ENCODE measurements around the gene NEAT1.
A peak's percentile ranks its signal among the peaks of the same experiment; 100 is the strongest.

NEAT1 gene

DNA sequence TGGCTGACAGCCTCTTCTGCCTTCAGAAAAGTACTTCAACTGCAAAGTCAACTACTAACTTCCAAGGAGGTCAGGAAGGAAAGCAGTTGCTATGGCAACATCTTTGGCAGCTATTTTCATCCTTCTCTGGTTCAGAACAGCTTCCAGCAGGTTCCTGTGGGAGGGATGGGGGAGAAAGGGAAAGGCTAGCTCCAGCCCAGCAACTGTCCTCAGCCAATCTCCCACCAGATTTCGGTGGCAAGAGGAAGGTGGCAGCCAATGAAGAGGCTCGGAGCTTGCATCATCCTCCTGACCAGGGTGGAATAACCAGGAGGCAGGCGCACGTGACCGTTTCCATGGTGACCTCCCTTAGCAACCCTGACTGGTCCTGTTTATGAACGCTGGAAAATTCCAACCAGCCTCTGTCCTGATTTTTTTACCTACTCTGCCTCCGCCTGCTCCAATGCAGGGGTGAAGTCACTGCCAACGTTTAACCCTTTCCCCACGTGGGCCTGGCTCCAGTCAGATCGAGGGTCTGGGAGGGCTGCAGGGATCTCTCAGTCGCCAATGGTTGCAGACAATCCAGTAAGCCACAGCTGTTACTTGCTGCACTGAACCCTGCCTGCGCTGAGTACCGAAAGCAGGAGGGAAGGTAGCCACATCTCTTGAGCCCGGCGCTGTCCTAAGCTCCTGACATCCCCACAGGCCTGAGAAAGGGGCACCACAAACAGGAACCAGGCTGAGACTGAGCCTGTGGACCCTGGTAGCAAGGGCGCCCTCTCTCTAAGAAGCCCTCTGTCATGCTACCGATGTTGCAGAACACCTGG is 65.1 kb downstream of the NEAT1 start:
- ATAC-seq: peak; percentile 43 to 46

DNA sequence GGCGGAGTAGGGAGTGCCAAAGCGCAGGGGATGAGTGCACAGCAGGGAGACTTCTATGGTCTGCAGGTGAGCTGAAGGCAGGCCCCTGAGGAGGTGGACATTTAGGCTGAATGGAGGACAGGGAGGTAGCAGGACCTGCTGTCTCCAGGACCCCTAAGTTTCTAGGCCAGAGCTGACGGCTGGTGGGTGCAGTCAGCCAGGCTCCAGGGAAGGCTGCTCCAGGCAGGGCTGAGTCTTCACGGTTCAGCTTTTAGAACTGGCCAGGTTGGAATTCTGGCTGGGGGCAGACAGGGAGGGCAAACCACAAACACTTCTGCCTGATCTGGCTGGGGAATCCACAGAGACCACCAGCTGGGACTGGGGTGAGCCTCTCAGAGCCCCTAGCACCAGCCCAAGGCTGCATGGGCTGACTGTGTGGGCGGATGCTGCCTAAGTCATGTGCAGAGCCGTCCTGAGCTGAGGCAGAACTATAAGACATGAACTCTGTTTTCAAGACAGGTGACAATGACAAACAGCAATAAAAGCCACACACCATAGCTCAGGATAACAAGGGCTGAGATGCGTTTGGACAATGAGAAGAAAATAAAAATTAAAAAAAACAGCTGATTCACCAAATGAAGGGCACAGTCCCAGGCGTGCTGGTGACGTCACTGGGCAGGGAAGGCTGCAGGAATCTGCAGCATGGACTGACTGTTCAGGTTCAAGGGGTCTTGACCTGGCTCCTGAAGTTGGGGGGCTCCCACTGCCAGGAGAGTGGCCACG is 65.9 kb downstream of the NEAT1 start:
- ATAC-seq: no peak

DNA sequence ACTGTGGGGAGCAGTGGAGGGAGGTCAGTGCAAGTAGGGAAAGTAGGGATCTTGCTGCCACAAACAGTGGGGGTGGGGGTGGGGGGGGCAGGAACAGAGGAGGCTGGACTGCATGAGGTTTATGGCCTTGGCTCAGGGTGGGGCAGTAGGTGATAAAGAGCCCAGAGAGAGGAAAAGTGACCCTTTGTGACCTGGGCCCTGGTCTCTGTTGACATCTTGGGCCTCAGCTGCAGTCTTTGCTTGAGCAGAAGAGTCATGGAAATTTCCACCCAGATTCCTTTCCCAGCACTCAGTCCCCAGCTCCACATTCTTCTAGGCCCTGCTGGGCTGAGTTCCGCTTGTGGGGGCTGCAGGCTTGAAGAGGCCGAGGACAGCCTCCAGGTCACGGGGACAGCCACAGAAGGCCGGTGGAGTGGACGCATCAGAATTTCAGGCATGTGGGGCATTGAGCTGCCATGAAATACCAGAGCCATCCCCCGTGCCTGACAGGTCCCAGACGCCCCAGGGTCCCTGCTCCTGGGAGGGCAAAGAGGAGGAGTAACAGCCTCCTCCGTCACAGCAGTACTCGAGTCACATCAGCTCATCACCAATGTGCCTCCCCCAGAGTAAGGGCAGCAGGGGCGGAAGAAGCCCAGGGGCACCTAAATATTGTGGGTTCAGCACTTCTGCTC is 66.6 kb downstream of the NEAT1 start:
- no peak for ATAC-seq

DNA sequence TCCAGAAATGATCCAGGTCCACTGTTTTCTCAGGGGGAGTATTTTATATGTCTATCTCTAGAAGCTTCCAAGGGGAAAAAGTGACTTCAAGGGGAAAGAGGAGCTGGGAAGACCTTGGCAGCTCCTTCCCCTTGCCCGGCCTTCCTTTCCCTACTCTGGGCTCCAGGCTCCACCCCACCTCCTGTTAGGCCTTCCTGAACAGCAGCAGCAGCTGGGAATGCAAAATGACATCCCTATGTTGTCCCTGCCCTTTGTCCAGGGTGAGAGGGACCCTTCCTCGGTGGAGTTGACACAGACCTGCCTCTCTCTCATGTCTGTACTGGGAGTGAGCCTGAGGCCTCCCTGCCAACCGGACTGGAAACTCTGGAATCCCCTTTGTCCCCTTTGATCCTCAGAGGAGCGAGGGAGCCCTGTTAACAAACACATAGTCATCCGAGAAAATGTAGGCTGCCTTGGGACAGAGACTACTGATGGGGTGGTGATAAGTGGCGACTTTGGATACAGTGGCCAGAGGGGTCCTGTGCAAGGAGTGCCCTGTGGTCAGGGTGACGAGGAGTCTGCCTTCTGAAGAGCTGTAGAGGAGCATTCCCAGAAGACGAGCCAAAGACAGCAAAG is 67.2 kb downstream of the NEAT1 start:
- no peak for ATAC-seq

DNA sequence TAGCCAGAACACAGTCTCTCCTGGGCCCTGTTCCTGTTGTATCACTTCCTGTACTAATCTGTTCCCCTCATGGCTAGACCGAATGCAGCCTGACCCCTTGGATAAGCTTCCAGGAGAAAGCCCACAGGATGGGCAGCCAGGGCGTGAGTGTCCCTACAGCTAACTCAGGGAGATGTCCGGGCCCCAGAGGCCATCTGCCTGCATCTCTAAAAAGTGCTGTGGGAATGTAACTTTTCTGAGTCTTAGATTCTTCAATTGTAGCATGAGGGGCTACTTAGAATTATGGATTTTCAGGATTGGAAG is 68.5 kb downstream of the NEAT1 start:
- no peak for ATAC-seq

DNA sequence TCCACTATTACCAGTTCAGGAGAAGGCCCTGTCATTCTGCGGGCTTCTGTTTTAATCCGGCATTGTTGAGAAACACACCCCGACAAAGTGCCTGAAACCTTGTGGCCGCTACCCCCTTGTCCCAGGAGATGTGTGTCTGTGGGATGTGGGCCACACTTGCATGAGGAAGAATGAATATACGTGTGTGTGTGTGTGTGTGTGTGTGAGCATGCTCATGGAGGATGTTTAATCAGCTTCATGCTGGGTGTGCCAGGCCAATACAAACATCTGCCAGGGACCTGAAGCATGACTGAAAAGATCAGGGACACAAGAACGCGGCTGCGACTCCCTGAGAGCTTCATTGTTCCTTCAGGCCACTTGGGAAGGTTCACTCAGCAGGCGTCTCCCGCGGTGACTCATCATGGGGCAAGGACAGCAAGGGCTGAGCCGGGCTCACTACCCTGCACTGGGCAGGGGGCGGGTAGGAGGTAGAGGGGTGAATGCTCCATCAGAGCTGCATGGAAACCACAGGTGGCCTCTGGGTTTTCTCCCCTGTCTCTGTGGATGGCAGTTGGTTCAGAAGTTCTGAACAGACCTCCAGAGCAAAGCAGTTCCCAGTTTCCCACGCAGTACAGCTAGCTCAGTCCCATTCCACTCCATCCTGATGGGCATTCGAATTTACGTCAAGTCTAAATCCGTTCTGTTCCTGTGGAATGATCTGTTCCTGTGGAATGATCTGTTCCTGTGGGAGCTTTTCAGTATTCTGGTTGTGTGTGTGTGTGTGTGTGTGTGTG is 69.2 kb downstream of the NEAT1 start:
- no peak for ATAC-seq

DNA sequence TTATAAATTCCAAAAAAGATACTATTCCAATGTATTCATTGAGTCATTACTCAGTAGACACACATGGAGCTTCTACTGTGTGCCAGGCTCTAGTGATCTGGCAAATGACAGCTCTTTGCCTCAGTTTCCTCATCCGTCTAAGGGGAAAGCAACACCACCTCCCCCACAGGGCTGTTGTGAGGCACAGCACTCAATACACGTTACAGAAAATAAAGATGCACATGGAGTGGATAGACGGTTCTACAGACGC is 69.7 kb downstream of the NEAT1 start:
- ATAC-seq: no peak

DNA sequence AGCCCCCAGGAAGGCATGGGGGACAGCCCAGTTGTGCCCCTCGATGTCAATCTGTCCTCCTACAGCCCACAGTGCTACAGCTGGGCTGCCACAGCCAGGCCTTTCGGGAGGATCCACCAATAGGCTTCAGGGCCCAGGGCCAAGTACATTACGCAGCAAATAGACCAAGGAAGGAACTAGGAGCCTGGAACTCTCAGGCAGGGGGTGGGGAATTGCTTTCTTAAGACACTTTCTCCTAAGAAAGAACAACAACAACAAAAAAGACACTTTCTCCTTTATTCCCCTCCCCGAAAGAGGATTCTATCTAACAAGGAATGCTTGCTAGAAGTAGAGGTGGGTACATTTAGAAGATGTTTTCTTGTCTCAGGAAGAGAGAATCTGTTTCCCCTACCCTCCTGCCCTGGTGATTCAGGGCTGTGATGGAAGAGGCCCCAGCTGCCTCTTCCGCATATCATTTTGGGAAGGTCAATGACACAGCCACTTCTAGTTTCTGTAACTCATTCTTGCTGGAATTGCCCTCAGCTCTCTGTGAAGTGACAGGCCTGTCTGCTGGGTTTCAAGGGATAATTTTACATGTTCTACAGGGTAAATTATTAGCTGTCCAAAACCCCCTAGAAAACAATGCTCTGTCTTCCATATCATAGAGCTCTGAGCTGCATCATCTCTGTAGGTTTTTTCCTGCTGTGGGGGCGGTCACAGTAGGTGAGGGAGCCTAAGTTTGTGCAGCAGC is 70.2 kb downstream of the NEAT1 start:
- ATAC-seq: peak; percentile 5 to 24

DNA sequence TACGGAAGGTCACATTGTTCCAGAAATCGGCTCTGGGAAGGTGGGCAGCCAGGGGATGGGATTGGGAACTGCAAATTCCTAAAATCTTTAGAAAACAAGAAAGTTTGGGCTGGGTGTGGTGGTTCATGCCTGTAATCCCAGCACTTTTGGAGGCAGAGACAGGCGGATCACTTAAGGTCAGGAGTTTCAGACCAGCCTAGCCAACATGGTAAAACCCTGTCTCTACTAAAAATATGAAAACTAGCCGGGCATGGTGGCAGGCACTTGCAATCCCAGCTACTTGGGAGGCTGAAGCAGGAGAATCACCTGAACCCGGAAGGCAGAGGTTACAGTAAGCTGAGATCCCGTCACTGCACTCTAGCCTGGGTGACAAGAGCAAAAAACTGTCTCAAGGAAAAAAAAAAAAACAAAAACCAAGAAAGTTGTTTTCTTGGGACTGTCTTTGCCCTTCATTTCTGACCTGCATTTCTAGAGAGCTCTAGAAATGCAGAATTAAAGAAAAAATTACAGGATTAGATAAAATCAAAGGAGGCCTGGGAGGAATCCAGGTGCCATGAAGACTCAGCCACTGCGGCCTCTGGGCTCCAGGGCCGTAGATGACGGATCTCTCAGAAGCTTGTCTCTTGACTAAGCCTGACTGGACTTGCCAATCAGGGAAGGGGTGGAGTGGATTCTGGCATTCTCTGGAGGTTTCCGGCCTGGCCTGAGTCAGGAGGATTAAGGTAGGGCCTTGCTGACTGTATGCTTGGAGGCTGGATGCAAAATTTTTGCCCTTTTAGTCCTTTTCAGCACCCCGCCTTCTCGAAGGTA is 71.0 kb downstream of the NEAT1 start:
- ATAC-seq: no peak

Measured in activated CD4-positive, CD25-positive, alpha-beta regulatory T cell treated with anti-CD3 and anti-CD28 coated beads, Interleukin-2, amount 50 U/mL, for 24 hours (primary cell).